GM19468 (cell line): ENCODE results near the gene MFAP4.

Source experiments
- ATAC-seq: cut with Tn5 transposase; IDR thresholded peaks from one replicate; pipeline ENCODE4 v1.9.1; 2021; ENCODE audit warnings: mild to moderate bottlenecking, moderate library complexity, moderate number of reproducible peaks; ENCODE audit not compliant: unreplicated experiment; ENCODE audit errors: extremely low read depth

The MFAP4 gene

GRCh38 chr17:19410875-19411620 is 24.1 kb upstream of the MFAP4 start, which contains the start of gene RNF112:
TSS of gene RNF112 (plus strand) at chr17:19411232. CDS start at chr17:19411409, 177 bp downstream.
- no peak for ATAC-seq

GRCh38 chr17:19410091-19410490 is 23.1 kb upstream of the MFAP4 start:
- no peak for ATAC-seq

- no peak for ATAC-seq
Measured at GRCh38 chr17:19409509-19409908, 22.5 kb upstream of the MFAP4 start.

GRCh38 chr17:19409066-19409465 is 22.1 kb upstream of the MFAP4 start:
- no peak for ATAC-seq

- no peak for ATAC-seq
Measured at GRCh38 chr17:19408346-19408710, 21.3 kb upstream of the MFAP4 start.

GRCh38 chr17:19407601-19408345 is 20.8 kb upstream of the MFAP4 start:
- ATAC-seq, result no peak

GRCh38 chr17:19405114-19405513 is 18.1 kb upstream of the MFAP4 start:
- ATAC-seq, result no peak

- ATAC-seq, result no peak
Measured at GRCh38 chr17:19404264-19404663, 17.3 kb upstream of the MFAP4 start.

GRCh38 chr17:19403021-19403420 is 16.0 kb upstream of the MFAP4 start:
- no peak for ATAC-seq

- ATAC-seq, result no peak
Measured at GRCh38 chr17:19402171-19402570, 15.2 kb upstream of the MFAP4 start.

GRCh38 chr17:19401321-19402010 is 14.5 kb upstream of the MFAP4 start:
- no peak for ATAC-seq

- ATAC-seq, result no peak
Measured at GRCh38 chr17:19399750-19400450, 12.9 kb upstream of the MFAP4 start.

- ATAC-seq, result no peak
Measured at GRCh38 chr17:19398301-19399181, 11.6 kb upstream of the MFAP4 start.

GRCh38 chr17:19397556-19398041 is 10.6 kb upstream of the MFAP4 start:
- no peak for ATAC-seq

GRCh38 chr17:19392303-19392702 is 5.3 kb upstream of the MFAP4 start:
- ATAC-seq, result no peak

- ATAC-seq, result no peak
Measured at GRCh38 chr17:19391432-19391831, 4.4 kb upstream of the MFAP4 start.

GRCh38 chr17:19390951-19391350 is 4.0 kb upstream of the MFAP4 start:
- no peak for ATAC-seq

GRCh38 chr17:19388791-19389785 is 2.1 kb upstream of the MFAP4 start:
- ATAC-seq, result no peak
